HepG2 (cell line): Measurements from ENCODE around the gene EPB41L1. TPM values are rescaled to one million over a fixed set of nuclear protein-coding genes. Genes with fewer than 3 reads are reported as not detected.

ENCODE experiments used
- ATAC-seq: fragments of 200-7000 bp; cut with Tn5 transposase; 3 replicates; pipeline ENCODE4 v1.9.1; 2020; ENCODE audit warnings: mild to moderate bottlenecking, moderate library complexity
- BruUV-seq: library from RNA; stranded (reverse); fragments of 400-500 nt; replicated peaks from 2 replicates; lab custom pipeline; 2021; lab: Mats Ljungman, UMichigan
- CTCF ChIA-PET: fragments of 300-600 bp; formaldehyde crosslinking; extraction: SDS; loops from one replicate; lab custom pipeline; 2021; ENCODE audit warnings: low total read pairs, inconsistent platforms, low intra/inter-chr PET ratio; lab: Yijun Ruan, JAX
- POLR2A ChIA-PET: fragments of 350-600 bp; sonication (Branson Sonifier 250); formaldehyde crosslinking; loops from one replicate; lab custom pipeline; 2020; ENCODE audit warnings: antibody characterized with exemption, inconsistent platforms; lab: Yijun Ruan, JAX
- DNase-seq: peaks from one replicate; pipeline ENCODE4 v3.0.0-alpha.2; 2015; ENCODE audit warnings: low spot score
- FAIRE-seq: peaks from 3 replicates; lab custom pipeline; 2011; peaks lifted over from hg19 to GRCh38; lab: Jason Lieb, UNC
- H2AFZ ChIP-seq: one replicate; pipeline ENCODE4 v1.6.1; 2011; ENCODE audit warnings: low read length, inconsistent platforms
- H3K27ac ChIP-seq: fragments of 300-600 bp; 3 replicates; pipeline ENCODE4 v1.8.0; 2011; ENCODE audit warnings: mixed run types, mild to moderate bottlenecking, mixed read lengths, low read length, inconsistent platforms; ENCODE audit not compliant: insufficient read depth; ENCODE audit errors: extremely low read length
- H3K27me3 ChIP-seq, 2 experiments: fragments of 200-600 bp in 1 of 2; 2 replicates in 1 of 2; 3 replicates in 1 of 2; pipeline versions ENCODE4 v1.6.0 to v1.8.0; 2011; ENCODE audit warnings: low read length in 2 of 2, mild to moderate bottlenecking in 2 of 2, moderate library complexity in 2 of 2, inconsistent platforms in 1 of 2; ENCODE audit not compliant: insufficient read depth in 2 of 2, control insufficient read depth in 1 of 2
- H3K36me3 ChIP-seq, 2 experiments: fragments of 200-600 bp in 1 of 2; replicated peaks in 1 of 2; 2 replicates in 1 of 2; 3 replicates in 1 of 2; pipeline versions ENCODE4 v1.5.1 to v1.8.0; 2011; ENCODE audit warnings: low read length in 2 of 2, inconsistent platforms in 1 of 2; ENCODE audit not compliant: insufficient read depth in 2 of 2, control insufficient read depth in 1 of 2
- H3K4me1 ChIP-seq: 2 replicates; pipeline ENCODE4 v1.5.1; 2012; ENCODE audit warnings: low read length, inconsistent platforms; ENCODE audit not compliant: insufficient read depth
- H3K4me2 ChIP-seq: 2 replicates; pipeline ENCODE4 v1.6.0; 2011; ENCODE audit warnings: low read depth, low read length, inconsistent platforms
- H3K4me3 ChIP-seq, 3 experiments: fragments of 200-600 bp in 1 of 3; sonication (generic), shearing (Covaris generic) in 1 of 3; replicated peaks in 1 of 3; 2 replicates each; pipeline ENCODE4 v1.5.1; 2011 to 2016; ENCODE audit warnings: low read length in 3 of 3, inconsistent platforms in 2 of 3, low read depth in 2 of 3, mild to moderate bottlenecking in 2 of 3, control low read depth in 1 of 3, mixed read lengths in 1 of 3; ENCODE audit not compliant: insufficient read depth in 1 of 3
- H3K79me2 ChIP-seq: one replicate; pipeline ENCODE4 v1.6.1; 2011; ENCODE audit warnings: low read length, inconsistent platforms; ENCODE audit not compliant: insufficient read depth
- H3K9ac ChIP-seq: 2 replicates; pipeline ENCODE4 v1.6.0; 2011; ENCODE audit warnings: mild to moderate bottlenecking, low read depth, low read length, inconsistent platforms; ENCODE audit not compliant: insufficient read depth
- H3K9me3 ChIP-seq: 2 replicates; pipeline ENCODE4 v1.5.1; 2012; ENCODE audit warnings: mild to moderate bottlenecking, low read length
- H4K20me1 ChIP-seq: 2 replicates; pipeline ENCODE4 v1.6.0; 2011; ENCODE audit warnings: inconsistent platforms, mild to moderate bottlenecking, low read length, moderate library complexity; ENCODE audit not compliant: insufficient read depth
- EEA1 ChIP-seq: sonication (generic); formaldehyde crosslinking; IDR thresholded peaks from 2 replicates; pipeline ENCODE4 v1.5.1; 2020; ENCODE audit warnings: mild to moderate bottlenecking, missing genetic modification reagents, borderline replicate concordance
- POGZ ChIP-seq: sonication (generic); formaldehyde crosslinking; IDR thresholded peaks from 2 replicates; pipeline ENCODE4 v1.4.0; 2020; ENCODE audit warnings: mild to moderate bottlenecking, missing genetic modification reagents
- ZNF274 ChIP-seq: sonication (generic); formaldehyde crosslinking; IDR thresholded peaks from 2 replicates; pipeline ENCODE4 v1.5.1; 2020; ENCODE audit warnings: mild to moderate bottlenecking, missing genetic modification reagents
- ZNF556 ChIP-seq: sonication (generic); formaldehyde crosslinking; IDR thresholded peaks from 2 replicates; pipeline ENCODE4 v1.4.0; 2020; ENCODE audit warnings: mild to moderate bottlenecking, missing genetic modification reagents, borderline replicate concordance
- WGBS: methylation state at CpG from one replicate; pipeline ENCODE4 v1.1.6; 2017; ENCODE audit warnings: low lambda C conversion rate; 5-methylcytosine and 5-hydroxymethylcytosine counted together
- in situ Hi-C: cut with HindIII; loops from 2 replicates; pipeline ENCODE4 v1.10.0; 2017; ENCODE audit warnings: low pct_unique_long_range_greater_than_20kb; ENCODE audit not compliant: extremely low pct_ligation_motif_present
- intact Hi-C: fragments of 100-400 bp; cut with micrococcal nuclease; formaldehyde crosslinking; loops from one replicate; pipeline ENCODE4 v1.10.0; 2022; ENCODE audit not compliant: unreplicated experiment
- polyA plus RNA-seq, 8 experiments: library from polyadenylated mRNA; depleted of rRNA in 3 of 8; stranded (reverse) in 7 of 8; unstranded in 1 of 8; fragments of >200 nt; fragmentation: Illumina TruSeq in 4 of 8; extraction: Trizol in 4 of 8; gene quantifications; 2 replicates each; pipeline versions ENCODE4 v1.2.1 to v1.2.3, GENCODE V29; 2011 to 2016; ENCODE audit warnings: low read depth in 4 of 8, missing spikeins in 1 of 8, mixed read lengths in 1 of 8; ENCODE audit not compliant: insufficient read depth in 1 of 8
- total RNA-seq, 5 experiments: library from RNA; depleted of rRNA; stranded (reverse); fragments of >200 nt; fragmentation: Illumina TruSeq; extraction: Trizol; gene quantifications; 2 replicates each; pipeline ENCODE4 v1.2.3, GENCODE V29; 2016; ENCODE audit warnings: low read depth in 1 of 5
- TF ChIP-seq, protein P1 (sequence below): sonication (generic); formaldehyde crosslinking; IDR thresholded peaks from 2 replicates; pipeline ENCODE4 v1.4.0; 2020; ENCODE audit warnings: missing genetic modification reagents; ENCODE audit errors: not compliant biosample characterization
- TF ChIP-seq, protein P2 (sequence below): sonication (generic); formaldehyde crosslinking; IDR thresholded peaks from 2 replicates; pipeline ENCODE4 v1.9.0; 2022; ENCODE audit warnings: low read depth, missing genetic modification reagents
- TF ChIP-seq, protein P3 (sequence below): IDR thresholded peaks from 2 replicates; pipeline ENCODE4 v1.6.1; 2016; ENCODE audit warnings: missing compliant biosample characterization, missing genetic modification reagents, borderline replicate concordance
- TF ChIP-seq, protein P4 (sequence below): sonication (generic); formaldehyde crosslinking; IDR thresholded peaks from 2 replicates; pipeline ENCODE4 v1.4.0; 2020; ENCODE audit warnings: missing genetic modification reagents
- TF ChIP-seq, protein P5 (sequence below): sonication (generic); formaldehyde crosslinking; conservative IDR thresholded peaks from 2 replicates; pipeline ENCODE4 v1.5.0; 2020; ENCODE audit warnings: missing genetic modification reagents

Gene EPB41L1
- total and polyA plus RNA-seq, 2 of the 13 experiments (the other 11 are each of a cell fraction or from before 2014, with no cell fraction given), result 16.7 to 39.0 TPM

DNA sequence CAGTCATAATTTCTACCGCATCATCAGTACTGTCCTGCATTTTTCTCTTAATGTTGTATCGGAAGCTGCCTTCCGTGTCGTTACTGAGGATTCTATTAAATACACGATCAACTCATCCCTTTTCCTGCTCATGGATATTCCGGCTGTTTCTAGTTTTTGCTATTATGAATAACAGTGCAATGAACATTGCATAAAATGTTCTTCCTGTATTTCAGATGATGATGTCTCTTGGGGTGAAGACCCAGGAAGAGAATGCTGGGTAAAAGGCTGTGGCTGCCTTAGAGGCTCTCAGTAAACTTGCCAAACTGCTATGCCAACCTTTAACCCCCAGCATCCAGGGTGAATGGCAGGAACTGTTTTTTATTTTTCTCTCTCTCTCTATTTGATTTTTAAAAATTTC lies 24.1 kb upstream of the EPB41L1 start:
- DNase-seq (no peak), FAIRE-seq (no peak), ATAC-seq (no peak)
- Histone ChIP-seq H3K9me3 (no peaks in the 10 kb centered on the region), H3K36me3 (no peaks in the 10 kb centered on the region), H3K4me1 (no peaks in the 10 kb centered on the region), H2AFZ (no peak overlapping the region), H3K27ac (no peak overlapping the region), H3K27me3 (peaks cover 6 to 54% of the 10 kb centered on the region in 2 experiments; a peak in 4 of 5 replicates), H3K4me2 (no peak overlapping the region), H3K4me3 (no peak overlapping the region), H3K9ac (no peak overlapping the region), H4K20me1 (no peaks in the 10 kb centered on the region), H3K79me2 (no peaks in the 10 kb centered on the region)
- CTCF ChIA-PET, result interaction anchor here (2.0 kb wide), 1 partner anchor 8 kb away, joined by 7 read pairs; no protein-coding TSS in a partner anchor
- 76% methylated on average over 6 of the region's 6 CpGs for WGBS
- BruUV-seq, result no TSS peak
- intact Hi-C loops (no loop called here), in situ Hi-C loops (no loop called here)
- POLR2A ChIA-PET, result no interaction called here
- no peak for TF ChIP-seq ZNF274
- TF ChIP-seq ZNF556 (CRISPR knock-in tag), result no peak
- TF ChIP-seq, protein P1, sequence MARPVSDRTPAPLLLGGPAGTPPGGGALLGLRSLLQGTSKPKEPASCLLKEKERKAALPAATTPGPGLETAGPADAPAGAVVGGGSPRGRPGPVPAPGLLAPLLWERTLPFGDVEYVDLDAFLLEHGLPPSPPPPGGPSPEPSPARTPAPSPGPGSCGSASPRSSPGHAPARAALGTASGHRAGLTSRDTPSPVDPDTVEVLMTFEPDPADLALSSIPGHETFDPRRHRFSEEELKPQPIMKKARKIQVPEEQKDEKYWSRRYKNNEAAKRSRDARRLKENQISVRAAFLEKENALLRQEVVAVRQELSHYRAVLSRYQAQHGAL, result no peak
- TF ChIP-seq, protein P2, sequence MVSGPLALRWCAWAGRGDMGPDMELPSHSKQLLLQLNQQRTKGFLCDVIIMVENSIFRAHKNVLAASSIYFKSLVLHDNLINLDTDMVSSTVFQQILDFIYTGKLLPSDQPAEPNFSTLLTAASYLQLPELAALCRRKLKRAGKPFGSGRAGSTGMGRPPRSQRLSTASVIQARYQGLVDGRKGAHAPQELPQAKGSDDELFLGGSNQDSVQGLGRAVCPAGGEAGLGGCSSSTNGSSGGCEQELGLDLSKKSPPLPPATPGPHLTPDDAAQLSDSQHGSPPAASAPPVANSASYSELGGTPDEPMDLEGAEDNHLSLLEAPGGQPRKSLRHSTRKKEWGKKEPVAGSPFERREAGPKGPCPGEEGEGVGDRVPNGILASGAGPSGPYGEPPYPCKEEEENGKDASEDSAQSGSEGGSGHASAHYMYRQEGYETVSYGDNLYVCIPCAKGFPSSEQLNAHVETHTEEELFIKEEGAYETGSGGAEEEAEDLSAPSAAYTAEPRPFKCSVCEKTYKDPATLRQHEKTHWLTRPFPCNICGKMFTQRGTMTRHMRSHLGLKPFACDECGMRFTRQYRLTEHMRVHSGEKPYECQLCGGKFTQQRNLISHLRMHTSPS (CRISPR knock-in tag), result no peak

DNA sequence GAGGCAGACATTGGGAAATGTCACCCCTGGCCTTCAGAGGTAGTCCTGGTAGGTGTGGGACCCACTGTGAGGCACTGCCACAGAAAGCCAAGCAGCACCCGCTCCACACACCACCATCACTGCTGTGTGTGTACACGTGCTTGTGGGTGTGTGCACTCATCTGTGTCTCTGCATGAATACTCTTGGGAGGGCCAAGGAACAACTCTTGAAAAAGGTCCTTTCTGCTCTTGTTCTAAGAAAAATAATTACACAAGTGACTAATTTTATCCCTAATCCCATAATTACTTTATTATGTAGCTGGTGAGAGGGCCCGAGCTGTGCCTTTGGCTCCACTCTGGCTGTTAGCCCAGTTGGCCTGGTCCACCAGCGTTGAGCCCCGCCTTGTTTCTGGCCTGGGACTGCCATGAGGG lies 21.7 kb upstream of the EPB41L1 start:
- FAIRE-seq (no peak), ATAC-seq (no peak), DNase-seq (no peak)
- Histone ChIP-seq H3K36me3 (no peaks in the 10 kb centered on the region), H3K9ac (no peak overlapping the region), H3K27me3 (peaks cover 2 to 38% of the 10 kb centered on the region in 2 experiments; a peak in 4 of 5 replicates), H3K27ac (no peak overlapping the region), H3K79me2 (no peaks in the 10 kb centered on the region), H3K4me1 (no peaks in the 10 kb centered on the region), H3K4me3 (no peak overlapping the region), H3K4me2 (no peak overlapping the region), H2AFZ (no peak overlapping the region), H3K9me3 (no peaks in the 10 kb centered on the region), H4K20me1 (no peaks in the 10 kb centered on the region)
- CTCF ChIA-PET, result no interaction called here
- TF ChIP-seq, protein P3, sequence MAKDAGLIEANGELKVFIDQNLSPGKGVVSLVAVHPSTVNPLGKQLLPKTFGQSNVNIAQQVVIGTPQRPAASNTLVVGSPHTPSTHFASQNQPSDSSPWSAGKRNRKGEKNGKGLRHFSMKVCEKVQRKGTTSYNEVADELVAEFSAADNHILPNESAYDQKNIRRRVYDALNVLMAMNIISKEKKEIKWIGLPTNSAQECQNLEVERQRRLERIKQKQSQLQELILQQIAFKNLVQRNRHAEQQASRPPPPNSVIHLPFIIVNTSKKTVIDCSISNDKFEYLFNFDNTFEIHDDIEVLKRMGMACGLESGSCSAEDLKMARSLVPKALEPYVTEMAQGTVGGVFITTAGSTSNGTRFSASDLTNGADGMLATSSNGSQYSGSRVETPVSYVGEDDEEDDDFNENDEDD, result no peak
- TF ChIP-seq EEA1 (CRISPR knock-in tag), result no peak
- TF ChIP-seq POGZ (CRISPR knock-in tag), result no peak
- TF ChIP-seq, protein P4, sequence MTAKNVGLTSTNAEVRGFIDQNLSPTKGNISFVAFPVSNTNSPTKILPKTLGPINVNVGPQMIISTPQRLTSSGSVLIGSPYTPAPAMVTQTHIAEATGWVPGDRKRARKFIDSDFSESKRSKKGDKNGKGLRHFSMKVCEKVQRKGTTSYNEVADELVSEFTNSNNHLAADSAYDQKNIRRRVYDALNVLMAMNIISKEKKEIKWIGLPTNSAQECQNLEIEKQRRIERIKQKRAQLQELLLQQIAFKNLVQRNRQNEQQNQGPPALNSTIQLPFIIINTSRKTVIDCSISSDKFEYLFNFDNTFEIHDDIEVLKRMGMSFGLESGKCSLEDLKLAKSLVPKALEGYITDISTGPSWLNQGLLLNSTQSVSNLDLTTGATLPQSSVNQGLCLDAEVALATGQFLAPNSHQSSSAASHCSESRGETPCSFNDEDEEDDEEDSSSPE (CRISPR knock-in tag), result no peak
- TF ChIP-seq, protein P5, sequence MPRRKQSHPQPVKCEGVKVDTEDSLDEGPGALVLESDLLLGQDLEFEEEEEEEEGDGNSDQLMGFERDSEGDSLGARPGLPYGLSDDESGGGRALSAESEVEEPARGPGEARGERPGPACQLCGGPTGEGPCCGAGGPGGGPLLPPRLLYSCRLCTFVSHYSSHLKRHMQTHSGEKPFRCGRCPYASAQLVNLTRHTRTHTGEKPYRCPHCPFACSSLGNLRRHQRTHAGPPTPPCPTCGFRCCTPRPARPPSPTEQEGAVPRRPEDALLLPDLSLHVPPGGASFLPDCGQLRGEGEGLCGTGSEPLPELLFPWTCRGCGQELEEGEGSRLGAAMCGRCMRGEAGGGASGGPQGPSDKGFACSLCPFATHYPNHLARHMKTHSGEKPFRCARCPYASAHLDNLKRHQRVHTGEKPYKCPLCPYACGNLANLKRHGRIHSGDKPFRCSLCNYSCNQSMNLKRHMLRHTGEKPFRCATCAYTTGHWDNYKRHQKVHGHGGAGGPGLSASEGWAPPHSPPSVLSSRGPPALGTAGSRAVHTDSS (CRISPR knock-in tag), result no peak
- in situ Hi-C loops (no loop called here), intact Hi-C loops (no loop called here)
- POLR2A ChIA-PET, result no interaction called here
- BruUV-seq, result no TSS peak
- 49% methylated on average over 5 of the region's 5 CpGs for WGBS
